ENCODE results near the gene MED13L.

DNA sequence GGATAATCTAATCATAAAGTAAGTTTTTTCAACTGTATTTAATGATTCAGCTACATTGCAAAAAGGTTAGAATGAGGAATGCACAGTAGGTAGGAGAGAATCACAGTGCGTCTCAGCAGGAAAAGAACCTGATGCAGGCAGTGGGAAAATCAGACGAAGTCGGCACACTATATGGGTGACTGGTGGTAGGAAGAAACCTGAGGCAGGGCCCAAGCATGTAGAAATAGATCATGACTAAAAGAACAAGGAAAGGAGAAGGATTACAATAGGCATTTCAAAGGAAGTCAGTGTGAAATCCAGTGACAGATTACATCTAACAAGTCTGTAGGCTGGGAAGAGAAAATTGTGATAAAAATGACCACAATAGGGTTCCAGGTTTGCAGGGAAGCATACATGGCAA lies 267.0 kb downstream of the MED13L start:
- TF ChIP-seq, protein P1, sequence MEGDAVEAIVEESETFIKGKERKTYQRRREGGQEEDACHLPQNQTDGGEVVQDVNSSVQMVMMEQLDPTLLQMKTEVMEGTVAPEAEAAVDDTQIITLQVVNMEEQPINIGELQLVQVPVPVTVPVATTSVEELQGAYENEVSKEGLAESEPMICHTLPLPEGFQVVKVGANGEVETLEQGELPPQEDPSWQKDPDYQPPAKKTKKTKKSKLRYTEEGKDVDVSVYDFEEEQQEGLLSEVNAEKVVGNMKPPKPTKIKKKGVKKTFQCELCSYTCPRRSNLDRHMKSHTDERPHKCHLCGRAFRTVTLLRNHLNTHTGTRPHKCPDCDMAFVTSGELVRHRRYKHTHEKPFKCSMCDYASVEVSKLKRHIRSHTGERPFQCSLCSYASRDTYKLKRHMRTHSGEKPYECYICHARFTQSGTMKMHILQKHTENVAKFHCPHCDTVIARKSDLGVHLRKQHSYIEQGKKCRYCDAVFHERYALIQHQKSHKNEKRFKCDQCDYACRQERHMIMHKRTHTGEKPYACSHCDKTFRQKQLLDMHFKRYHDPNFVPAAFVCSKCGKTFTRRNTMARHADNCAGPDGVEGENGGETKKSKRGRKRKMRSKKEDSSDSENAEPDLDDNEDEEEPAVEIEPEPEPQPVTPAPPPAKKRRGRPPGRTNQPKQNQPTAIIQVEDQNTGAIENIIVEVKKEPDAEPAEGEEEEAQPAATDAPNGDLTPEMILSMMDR (conservative IDR thresholded peaks at IDR 0.05; ENCODE audit: low read depth, low read length): no peak
- no peak for TF ChIP-seq EZH2 (IDR thresholded peaks at IDR 0.05; ENCODE audit: borderline replicate concordance, low read depth, low read length, poor library complexity, severe bottlenecking)

Data from A673 (cell line).